Activated CD4-positive, alpha-beta T cell treated with anti-CD3 and anti-CD28 coated beads, Interleukin-2, Interleukin-6, amounts not matched to agents 100 ng/mL and 50 ng/mL, durations not matched to agents 16 hours and 8 hours (primary cell): ENCODE measurements around the gene SNED1.

Source experiments
- DNase-seq: peaks from one replicate; pipeline ENCODE4 v3.0.0-alpha.2; 2020

SNED1 gene

DNA sequence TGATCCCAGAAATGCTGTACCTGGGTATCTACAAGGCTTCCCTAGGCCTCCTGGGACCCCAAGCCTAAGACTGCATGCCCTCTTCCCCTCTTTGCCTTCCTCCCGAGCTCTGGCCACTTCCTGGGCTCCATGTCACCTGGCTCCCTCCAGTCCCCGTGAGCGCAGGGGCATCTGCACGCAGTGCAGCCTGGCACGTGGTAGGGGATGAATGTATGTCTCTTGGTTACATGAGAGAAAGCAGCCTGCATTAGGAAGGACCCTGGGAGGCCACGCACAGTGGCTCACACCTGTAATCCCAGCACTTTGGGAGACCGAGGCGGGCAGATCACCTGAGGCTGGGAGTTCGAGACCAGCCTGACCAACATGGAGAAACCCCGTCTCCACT is 135.0 kb downstream of the SNED1 start:
- no peak for DNase-seq

DNA sequence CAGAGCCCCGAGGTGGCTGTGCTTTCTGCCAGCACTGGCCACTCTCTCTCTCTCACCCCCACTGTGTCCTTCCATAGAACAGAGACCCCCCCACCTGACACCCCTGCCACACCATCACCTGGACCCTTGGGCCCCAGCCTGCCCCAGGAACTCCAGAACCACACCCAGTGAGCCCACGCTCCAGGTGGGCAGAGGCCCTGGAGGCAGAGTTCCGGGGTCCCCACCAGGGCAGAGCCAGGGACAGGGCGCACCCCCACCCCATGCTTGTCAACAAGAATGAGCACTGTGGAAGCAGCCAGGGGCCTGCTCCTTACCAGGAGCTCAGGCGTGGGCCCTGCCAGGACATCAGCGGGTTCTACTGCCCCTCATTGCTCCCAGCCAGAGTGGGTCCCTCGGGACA is 136.3 kb downstream of the SNED1 start:
- no peak for DNase-seq

DNA sequence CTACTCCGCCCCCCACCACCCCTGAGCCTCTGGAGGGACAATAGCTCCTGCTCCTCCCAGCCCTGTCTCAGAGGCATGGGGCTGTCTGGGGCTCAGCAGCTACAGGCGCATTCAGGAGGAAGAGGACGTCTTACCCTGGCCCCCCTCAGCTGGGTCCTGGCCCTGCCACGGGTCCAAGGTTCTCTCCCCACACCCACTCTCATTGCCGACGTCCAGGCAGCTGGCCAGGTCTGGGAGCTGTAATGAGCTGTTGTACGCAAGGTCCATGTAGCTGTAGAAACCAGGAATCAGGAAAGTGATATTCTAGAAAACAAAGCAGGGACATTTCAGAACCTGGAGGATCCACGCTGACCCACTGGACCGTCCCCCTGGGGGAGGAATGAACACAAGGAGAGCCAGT is 137.3 kb downstream of the SNED1 start:
- DNase-seq = no peak

DNA sequence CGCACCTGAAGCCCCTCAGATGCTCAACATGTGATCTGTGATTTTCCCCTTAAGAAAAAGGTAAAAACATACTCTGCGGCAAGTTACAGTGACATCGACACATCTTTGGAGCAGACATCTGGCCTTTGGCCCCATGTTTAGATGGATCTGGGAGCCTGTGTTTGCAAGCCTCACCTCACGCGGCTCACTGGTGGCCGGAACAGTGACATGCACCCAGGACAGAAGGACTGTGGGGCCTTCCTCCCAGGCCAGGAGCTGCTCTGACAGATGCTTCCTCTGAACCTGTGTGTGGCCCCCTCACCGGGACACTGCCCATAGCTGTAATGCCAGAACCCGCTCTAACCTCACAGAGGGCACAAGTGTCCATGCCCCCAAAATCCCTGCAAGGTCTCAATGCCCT is 137.8 kb downstream of the SNED1 start:
- no peak for DNase-seq

DNA sequence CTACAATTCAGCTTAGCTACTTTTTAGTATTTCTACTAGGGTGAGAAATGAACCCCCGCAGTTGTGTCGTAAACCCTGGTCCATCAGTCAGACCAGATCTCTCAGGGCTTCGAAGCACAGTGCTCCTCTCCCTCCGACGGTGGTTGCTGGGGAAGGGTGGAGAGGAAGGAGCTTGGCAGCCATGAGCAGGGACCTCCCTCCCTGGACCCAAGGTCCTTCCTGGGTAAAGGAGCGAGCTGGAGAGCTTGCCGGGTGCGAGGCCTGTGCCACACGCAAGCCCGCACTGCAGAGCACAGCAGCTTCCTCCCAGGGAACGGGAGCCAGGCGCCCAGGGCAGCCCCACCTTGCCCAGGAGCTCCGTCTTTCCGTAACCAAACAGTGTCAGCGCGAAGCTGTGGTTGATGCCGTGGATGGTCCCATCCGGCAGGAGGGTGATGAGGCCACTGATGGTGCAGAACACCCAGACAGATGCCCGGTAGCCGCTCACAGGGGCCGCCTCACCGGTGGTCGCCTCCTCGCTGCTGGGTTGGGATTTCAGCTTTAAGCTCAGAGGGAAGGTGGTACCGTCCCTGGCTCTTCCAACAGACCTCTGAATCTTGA is 138.3 kb downstream of the SNED1 start:
- no peak for DNase-seq

DNA sequence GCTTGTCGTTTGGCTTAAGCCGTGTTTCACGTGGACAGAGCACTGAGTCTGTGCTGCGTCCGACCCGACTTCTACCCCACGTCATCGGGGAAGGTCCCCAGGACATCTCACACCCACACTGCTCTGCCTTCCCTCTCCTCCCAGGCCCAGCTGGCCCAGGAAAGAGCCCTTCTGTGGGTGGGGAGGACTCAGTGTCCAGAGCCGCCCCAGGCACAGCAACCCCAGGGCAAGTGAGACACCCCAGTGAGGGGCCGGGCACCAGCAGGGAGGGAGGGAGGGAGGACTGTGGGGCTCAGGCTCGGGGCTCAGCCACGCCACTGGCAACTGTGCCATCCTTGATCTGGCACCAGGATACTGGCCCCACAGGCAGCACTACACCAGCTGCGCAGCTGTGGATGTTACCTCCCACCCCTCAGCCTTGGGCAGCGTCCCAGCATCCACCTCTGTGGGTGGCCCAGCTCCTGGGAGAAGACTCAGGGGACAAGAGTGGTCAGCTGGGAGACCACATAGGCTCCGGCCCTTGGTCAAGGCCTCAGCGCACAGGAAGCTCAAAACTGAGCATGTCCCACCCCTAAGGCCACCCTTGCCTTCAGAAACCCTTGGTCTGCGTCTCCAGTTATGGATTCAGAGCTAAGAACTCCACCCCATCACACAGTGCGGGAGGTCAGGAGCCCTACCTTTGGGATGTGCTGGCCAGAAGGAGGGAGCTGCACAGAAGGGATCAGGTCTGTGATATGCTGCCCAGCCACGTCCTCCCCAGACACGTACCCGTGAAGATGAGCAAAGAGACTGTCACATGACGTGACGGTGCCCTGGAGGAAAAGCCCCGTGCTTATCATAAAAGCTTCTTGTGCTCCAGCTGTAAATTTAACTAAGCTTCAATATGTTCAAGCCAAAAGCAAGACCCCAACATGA is 139.1 kb downstream of the SNED1 start:
- no peak for DNase-seq

DNA sequence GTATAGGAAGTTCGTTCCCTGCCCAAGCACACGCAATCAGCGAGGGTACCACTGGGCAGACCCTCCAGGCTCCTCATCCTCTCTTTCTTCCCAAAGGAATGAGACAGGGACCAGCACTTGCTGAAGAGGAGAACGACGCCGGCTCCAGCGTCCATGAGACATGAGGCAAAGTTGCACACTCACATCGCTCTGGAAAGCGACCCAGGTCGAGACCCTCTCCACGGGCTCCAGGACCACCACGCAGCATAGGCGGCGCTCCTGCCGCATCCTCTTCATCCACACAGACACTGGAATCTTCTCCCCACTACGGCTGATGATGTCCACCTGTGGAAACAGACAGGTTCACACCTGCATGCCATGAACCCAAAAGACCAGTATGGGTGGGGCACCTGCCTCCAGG is 140.1 kb downstream of the SNED1 start:
- DNase-seq = no peak

DNA sequence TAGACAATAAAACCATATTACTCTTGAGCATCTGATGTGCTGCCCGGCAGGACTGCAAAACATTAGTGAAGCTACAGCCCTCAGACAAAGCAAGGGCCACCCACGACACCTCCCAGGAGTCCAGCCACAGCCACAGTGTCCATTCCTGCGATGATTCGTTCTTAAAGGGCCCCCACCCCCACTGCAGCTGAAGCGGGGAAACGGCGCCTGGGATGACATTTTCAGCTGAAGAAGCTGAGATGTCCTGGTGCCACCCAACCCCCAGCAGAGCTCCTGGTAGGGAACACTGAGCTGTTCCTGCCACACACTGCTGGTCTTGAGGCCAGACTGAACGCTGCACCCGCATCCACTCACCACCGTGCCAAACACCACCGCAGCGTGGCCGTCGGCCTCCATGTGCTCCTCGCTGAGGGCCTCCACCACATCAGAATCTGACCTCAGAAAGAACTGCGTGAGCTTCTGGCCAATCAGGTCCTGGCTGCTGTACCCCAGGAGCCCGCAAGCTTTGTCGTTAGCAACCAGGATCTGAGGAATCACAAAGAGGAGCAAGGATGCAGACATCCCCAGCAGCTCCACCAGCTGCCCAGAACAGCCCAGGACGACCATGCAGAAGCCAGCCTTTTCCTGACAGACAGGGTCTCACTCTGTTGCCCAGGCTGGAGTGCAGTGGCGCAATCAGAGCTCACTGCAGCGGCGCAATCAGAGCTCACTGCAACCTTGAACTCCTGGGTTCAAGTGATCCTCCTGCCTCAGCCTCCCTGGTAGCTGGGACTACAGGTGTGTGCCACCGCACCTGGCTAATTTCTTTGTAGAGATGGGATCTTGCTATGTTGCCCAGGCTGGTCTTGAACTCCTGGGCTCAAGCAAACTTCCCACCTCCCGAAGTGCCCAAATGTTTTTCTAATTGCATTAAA is 141.4 kb downstream of the SNED1 start:
- no peak for DNase-seq

DNA sequence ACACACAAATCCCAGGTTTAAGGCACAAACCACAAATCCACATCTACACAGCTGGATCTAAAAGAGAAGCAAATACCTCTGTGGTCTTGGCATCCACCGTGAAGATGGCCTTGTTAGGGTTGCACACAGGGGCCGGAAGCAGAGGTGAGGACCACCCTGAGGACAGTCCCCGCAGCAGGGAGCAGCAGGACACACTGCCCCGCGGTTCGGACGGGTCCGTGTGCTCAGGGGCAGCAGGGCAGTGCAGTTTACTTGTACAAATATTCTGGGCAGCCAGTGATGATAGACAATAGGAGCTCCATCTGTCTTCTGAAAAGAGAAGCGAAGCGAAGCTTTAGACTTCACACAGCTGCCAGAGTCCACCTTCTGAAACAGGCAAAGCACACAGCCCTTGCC is 142.0 kb downstream of the SNED1 start:
- DNase-seq = no peak

DNA sequence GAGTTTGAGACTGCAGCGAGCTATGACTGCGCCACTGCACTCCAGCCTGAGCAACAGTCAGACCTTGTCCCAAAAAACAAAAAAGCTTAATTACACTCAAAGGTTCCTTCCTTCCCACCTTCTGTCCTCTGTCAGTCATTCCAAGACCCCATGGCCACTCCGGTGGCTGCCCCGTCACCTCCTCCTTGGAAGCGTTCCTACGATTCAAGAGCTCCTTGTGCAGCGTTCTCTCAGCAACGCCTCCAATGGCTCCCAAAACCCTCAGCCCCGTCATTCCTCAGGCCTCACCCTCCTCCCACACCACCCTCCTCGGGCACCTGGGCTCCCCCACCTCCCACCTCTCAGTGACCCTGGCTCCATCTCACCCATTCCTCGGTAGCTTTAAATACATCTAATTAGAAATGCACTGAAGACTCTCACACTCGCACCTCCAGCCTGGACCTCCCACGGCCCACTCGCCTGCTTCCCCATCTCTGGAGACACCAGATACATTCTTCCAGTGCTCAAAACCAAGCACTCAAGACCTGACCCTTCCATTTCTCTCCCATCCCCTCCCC is 142.9 kb downstream of the SNED1 start:
- no peak for DNase-seq

DNA sequence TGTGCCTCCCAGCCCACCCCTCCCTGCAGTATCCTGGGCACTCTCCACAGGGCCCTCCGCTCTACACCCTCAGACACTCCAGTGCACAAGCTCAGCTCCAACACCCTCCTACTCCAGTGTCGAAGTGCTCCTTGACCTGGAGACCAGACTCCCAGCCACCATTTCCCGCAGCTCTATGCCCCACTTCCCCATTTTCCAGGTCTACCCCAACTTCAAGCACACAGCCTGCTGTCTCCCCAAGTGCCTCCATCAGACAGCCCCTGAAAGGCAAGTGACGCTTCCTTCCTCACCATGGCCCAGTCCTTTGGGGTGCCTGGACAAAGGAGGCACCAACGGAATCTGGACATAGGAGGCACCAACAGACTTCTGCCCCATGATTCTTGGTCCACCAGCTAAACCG is 143.6 kb downstream of the SNED1 start:
- DNase-seq = no peak

DNA sequence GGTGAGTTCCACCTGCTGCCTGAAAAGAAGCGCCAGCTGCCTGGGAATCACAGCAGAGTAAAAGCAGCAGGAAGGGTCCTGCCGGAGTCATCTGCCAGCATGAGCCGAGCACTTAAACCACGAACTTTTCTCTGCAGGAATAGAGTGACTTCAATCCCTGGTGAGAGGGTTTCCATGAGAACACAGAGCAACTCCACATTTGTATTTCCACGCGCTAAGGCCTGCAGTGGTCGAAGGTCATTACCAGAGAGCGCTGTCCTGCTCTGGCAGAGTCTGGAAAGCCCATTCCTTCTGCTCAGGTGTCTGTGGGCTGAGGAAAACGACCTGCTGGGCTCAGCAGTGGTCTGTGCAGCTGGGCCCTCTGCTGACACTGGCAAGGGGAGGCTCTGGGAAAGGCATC is 144.2 kb downstream of the SNED1 start:
- no peak for DNase-seq
